ENCODE results near the gene UBA7.

The UBA7 gene

GRCh38 chr3:49805897-49806701 is 7.7 kb downstream of the UBA7 start:
- DNase-seq (ENCODE audit: low read depth in 2 of 2): peak; percentile 82 to 83

DNA sequence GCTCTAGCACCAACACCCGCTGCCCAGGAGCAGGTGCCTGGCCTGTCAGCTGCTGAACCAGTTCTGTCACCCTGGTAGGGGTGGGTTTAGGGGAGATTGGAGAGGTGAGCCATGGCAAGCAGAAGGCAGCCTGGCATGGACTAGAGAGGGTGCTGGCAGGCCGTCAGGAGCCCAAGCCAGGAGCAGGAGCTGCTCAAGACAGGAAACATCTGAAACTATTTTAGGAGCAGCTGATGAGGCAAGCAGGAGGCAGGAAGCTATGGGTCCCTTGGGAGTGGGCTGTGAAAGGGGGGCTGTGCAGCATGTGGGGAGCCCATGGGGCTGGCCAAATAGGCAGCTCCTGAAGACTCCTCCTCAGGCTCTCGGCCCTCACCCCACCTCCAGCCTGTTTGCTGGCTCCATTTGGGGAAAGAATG is 8.4 kb downstream of the UBA7 start:
- peak; percentile 98 for DNase-seq (ENCODE audit: low read depth in 2 of 2)

GRCh38 chr3:49804141-49805041 is 9.4 kb downstream of the UBA7 start:
- DNase-seq (ENCODE audit: low read depth in 2 of 2): no peak

GRCh38 chr3:49803465-49804140 is 10.2 kb downstream of the UBA7 start:
- DNase-seq (ENCODE audit: low read depth in 2 of 2): peak in 1 of 2 experiments; percentile 33

DNA sequence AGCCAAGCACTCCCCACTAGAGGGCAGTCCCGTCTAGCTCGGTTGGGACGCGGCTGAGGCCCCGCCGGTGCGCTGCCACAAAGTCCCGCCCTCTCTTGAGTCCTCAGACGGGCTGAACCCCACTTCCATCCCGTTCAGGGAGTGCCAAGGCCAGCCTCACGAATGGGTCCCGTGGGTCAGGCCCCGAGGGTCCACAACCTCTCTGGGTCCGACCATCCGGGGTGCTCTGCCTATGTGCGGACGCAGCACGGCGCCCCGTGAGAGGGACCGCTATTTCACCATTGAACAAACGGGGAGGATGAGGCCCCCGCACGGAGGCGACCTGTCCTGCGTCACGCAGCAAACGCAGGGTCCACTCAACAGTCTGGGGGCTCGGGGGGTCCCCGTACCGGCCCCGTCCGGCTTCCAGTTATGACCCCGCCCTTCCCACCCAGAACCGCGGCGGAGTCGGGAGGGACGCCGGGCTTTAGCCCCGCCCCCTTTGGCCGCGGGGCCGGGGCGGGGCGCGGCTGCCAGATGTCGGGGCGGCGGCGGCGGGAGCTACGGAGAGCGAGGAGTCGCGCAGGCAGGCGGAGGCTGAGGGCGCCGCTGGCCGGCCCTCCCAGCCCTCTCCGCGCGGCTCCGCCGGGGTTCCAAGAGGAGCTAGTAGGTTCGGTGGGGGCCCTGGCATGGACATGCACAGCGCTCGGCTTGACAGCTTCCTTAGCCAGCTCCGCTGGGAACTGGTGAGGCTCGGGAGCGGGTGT is 10.9 kb downstream of the UBA7 start, which contains the start of gene INKA1:
TSS of gene INKA1 (plus strand) at position 543 of the 746 bp plus-strand sequence. CDS start at position 675, 132 bp downstream.
- DNase-seq (ENCODE audit: low read depth in 2 of 2): peak; percentile 63 to 64

GRCh38 chr3:49801160-49801559 is 12.6 kb downstream of the UBA7 start:
- no peak for DNase-seq (ENCODE audit: low read depth in 2 of 2)

DNA sequence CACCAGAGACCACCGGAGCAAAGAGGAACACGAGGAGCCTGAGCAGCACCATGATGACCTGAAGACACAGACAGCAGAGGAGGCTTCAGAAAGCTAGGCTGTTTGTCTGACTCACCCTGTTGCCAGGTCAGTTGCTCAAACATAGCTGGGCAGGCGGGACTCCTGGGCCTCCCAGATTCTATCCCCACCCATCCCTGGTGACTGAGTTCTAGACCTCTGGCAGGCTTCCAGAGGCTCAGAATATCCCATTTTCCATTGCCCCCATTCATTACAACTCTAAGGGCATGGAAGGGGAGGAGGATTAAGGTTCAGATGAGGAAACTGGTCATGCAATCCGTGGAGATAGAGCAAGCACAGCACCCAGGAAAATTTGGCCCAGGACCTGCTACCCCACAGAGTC is 14.0 kb downstream of the UBA7 start, which contains the start of gene CDHR4:
TSS of gene CDHR4 (minus strand) at position 113 of the 400 bp plus-strand sequence. CDS start at position 52, 61 bp downstream.
- no peak for DNase-seq (ENCODE audit: low read depth in 2 of 2)

DNA sequence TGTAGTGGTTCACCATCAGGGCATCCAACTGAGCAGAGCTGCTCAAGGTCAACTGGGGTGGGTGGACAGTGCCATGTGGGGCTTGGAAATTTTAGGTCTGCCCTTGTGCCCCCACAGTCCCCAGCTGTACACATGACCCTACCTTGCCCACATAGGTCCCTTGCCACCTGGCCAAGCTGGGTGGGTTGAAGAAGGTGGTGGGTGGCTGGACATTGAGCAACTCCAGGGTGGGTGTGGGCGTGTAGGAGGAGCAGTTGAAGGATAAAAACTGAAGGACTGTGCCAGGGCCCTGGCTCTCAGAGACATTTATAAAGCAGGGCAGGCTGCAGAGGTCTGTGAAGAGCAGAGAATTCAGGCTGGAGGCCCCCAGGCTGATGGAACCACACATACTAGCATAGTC is 14.6 kb downstream of the UBA7 start:
- DNase-seq (ENCODE audit: low read depth in 2 of 2): no peak

DNA sequence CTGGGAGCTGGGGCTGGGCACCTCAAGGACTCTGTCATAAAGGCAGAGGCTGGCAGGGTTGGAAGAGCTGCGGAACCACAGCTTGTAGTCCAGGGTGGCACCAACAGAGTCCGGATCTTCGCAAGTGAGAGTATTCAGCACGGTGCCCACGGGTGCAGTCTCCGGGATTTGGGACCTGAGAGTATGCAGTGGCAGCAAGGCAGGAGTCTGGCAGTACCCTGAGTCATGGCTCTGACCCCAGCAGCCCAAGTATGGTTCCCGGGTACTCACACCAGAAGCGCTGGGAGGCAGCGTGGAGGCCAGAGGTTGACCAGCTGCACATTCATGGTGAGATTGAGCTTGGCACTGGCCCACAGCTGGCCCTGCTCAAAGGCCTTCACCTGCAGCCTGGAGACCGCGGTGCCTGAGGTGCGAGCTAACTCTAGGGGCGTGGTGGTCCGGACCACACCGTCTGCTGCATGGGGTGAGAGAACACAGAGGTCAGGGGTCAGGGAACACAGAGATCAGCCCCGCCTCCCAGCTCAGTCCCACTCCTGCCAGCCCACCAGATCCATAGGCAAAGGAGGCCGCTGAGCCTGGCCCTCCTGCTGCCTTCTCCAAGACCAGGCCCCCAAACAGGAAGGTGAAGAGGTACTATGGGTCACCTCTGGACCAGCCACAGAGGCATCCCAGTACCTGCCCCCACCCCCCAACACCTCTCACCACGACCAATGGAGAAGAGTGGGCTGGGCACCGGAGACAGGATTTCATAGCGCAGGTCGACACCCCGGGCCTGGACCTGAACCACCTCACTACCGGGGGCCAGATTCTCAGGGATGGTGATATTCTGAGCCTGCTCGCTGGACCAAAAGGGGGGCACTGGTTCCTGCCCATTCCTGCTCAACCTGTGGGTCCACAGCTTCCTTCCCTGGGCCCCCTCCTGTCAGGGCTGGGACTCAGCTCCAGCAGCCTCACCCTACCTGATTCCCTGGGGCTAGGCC is 18.5 kb downstream of the UBA7 start:
- DNase-seq (ENCODE audit: low read depth in 2 of 2): no peak

GRCh38 chr3:49794431-49794830 is 19.3 kb downstream of the UBA7 start:
- no peak for DNase-seq (ENCODE audit: low read depth in 2 of 2)

DNA sequence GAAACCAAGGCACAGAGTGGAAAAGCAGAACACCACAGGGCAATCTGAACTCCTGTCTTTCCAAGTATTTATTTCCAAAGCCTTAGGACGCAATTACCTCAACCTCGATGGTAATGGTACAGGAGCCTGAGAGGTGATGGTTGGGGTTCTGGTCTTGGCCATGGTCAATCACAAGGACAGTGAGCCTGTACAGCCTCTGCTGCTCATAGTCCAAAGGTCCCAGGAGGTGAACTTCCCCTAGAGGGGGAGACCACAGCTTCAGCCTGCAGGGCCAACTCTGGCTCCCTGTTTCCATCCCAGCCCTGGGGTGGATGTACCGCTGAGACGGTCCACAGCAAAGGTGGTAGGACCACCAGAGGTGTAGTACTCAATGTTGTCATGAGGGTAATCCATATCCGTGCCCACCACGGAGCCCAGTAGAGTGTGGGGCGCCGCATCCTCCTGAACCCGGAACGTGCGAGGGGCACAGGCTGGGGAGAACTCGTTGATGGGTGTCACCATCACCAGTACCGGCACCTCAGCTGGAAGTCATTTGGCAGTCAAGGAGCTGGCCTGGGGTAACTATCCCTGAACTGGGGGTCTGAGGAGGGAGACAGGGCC is 20.2 kb downstream of the UBA7 start:
- DNase-seq (ENCODE audit: low read depth in 2 of 2): no peak

DNA sequence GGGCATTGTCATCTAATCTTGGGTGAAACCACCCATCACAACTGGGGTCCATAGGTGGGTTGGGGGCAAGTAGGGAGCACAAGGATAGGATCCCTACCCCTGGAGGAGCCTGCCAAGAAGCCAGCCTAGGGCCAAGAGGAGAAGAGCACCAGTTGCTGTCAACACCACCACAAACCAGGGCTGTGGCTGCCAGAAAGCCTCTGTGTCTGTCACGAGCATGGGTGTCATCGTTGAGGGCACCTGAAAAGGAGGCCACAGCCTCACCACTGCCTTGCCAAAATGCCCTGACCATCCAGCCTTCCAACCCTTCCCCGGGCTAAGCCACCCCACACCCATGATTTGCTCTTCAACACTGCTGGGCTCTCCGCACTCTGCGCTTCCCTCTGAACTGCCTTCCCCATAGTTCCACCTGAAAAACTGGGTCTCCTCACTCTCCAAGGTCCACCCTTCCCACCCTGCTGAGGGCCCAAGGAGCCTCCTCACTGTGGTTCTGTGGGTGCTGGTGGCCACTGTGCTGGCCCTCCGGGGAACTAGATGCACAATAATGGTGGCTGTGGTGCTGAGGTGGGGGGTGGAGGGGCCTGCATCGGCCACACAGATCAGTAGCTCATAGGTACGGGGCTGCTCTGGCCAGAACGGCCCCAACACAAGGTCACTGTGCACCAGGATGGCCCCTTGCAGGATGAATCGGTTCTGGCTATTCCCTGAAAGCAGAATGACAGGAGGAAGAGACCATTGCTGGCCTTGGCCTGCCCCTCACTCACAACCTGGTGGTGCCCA is 21.2 kb downstream of the UBA7 start:
- DNase-seq (ENCODE audit: low read depth in 2 of 2): no peak

GRCh38 chr3:49791571-49791970 is 22.2 kb downstream of the UBA7 start:
- DNase-seq (ENCODE audit: low read depth in 2 of 2): no peak

DNA sequence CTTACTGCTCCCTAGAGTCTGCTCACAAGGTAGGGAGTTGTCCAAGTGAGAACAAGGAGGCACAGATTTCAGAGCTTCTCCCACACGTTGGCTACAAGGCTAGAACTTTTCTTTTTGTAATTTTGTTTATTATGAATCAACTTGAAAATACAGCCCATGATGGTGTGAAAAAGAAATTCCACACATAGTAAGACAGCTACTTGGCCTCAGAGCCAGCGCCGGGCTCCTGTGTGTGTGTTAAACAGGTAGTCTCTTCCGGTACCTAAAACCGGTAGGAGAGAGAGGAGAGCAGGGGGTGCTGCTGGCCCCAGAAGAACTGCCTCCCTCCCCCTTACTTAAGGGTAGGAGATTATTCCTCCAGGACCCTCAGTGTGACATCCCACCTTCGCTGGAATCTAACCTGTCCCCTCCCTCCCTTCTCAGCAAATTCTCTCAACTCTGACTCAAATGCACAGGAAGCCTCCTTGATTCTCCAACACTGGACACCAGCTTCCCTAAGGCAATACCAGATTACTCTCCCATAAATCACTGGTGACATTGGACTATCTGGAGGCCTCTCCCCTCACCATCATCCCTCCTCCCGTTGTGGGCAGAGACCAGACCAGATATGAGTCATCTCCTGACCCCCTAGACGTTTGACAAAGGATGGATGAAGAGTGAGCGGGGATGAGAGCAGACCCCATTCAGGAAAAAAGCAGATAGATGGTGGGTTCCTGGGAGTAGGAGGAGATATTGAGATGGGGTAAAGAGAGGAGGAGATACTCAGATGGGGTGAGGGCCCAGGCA is 22.9 kb downstream of the UBA7 start:
- DNase-seq (ENCODE audit: low read depth in 2 of 2): no peak

- no peak for DNase-seq (ENCODE audit: low read depth in 2 of 2)
Observed at GRCh38 chr3:49788056-49788455, 25.7 kb downstream of the UBA7 start.

DNA sequence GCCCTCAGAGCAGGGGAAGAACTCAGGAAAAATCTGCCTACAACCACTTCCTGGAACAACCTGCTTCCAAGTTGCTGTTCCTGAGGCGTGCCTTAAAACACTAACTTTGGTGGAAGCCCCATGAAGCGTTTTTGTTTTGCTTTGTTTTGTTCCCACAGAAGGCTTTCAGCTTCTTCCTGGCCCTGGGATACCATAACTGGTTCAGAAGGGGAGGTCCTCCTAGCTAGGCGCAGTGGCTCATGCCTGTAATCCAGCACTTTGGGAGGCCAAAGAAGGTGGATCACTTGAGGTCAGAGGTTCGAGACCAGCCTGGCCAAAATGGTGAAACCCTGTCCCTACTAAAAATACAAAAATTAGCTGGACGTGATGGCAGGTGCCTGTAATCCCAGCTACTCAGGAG is 26.2 kb downstream of the UBA7 start:
- DNase-seq (ENCODE audit: low read depth in 2 of 2): no peak

- DNase-seq (ENCODE audit: low read depth in 2 of 2): no peak
Observed at GRCh38 chr3:49787182-49787464, 26.6 kb downstream of the UBA7 start.

All from fibroblast of skin of left quadriceps (primary cell).